Measurements from ENCODE around the gene ARHGAP24. TPM values are rescaled to one million over a fixed set of nuclear protein-coding genes. Genes with fewer than 3 reads are reported as not detected.
"Not testable (repeated sequence)": the region's sequence is repeated elsewhere in the genome, so short reads cannot be mapped to it uniquely, and the experiment has no call there.

The ARHGAP24 gene
- polyA plus RNA-seq, 3 donors, result 12.5 to 32.0 (median 18.8) TPM

GRCh38 chr4:85913931-85914694 is 439.2 kb downstream of the ARHGAP24 start:
- no peak for TF ChIP-seq CTCF (IDR thresholded peaks at IDR 0.05)
- no peak overlapping the region for H3K4me3 ChIP-seq (replicated peaks in 1 of 3; ENCODE audit: low read depth in 2 of 3, low read length in 3 of 3)
- H3K9me3 ChIP-seq (replicated peaks in 1 of 2; ENCODE audit: control insufficient read depth in 1 of 2, insufficient read depth in 1 of 2, low read length in 2 of 2), result no peaks in the 10 kb centered on the region
- H3K4me2 ChIP-seq (replicated peaks; ENCODE audit: extremely low read depth, low read length, poor library complexity, severe bottlenecking), result no peak overlapping the region
- no peak overlapping the region for H3K27ac ChIP-seq (ENCODE audit: low read depth in 1 of 2, low read length in 2 of 2)
- Mint-ChIP-seq H3K4me3 (no peak overlapping the region), H3K27ac (no peak overlapping the region), H3K36me3 (peaks cover 0 to 3% of the 10 kb centered on the region in 2 donors), H3K9me3 (peaks cover 0 to 4% (median 2%) of the 10 kb centered on the region in 7 donors), H3K27me3 (ENCODE audit: low read depth in 3 of 3) (no peaks in the 10 kb centered on the region), H3K4me1 (no peaks in the 10 kb centered on the region)
- intact Hi-C loops (cut with micrococcal nuclease), result no loop called here
- H3K27me3 ChIP-seq (ENCODE audit: control insufficient read depth in 2 of 2, insufficient read depth in 2 of 2, low read length in 2 of 2), result no peaks in the 10 kb centered on the region
- H3K79me2 ChIP-seq (ENCODE audit: insufficient read depth, low read length), result no peaks in the 10 kb centered on the region
- no peak overlapping the region for H2AFZ ChIP-seq (ENCODE audit: insufficient read depth, low read depth, low read length, poor library complexity, severe bottlenecking)
- H4K20me1 ChIP-seq (ENCODE audit: insufficient read depth, low read length), result peaks cover 49% of the 10 kb centered on the region
- no peaks in the 10 kb centered on the region for H3K4me1 ChIP-seq (ENCODE audit: control insufficient read depth in 1 of 2, insufficient read depth in 2 of 2, low read length in 2 of 2)
- no CpG with 5 or more reads among the region's 5 CpGs for WGBS (ENCODE audit: insufficient coverage)
- no peaks in the 10 kb centered on the region for H3K36me3 ChIP-seq (replicated peaks in 1 of 2; ENCODE audit: control insufficient read depth in 1 of 2, insufficient read depth in 2 of 2, low read length in 2 of 2)
- H3K9ac ChIP-seq (ENCODE audit: insufficient read depth, low read length, poor library complexity, severe bottlenecking), result no peak overlapping the region
- DNase-seq, result no peak

DNA sequence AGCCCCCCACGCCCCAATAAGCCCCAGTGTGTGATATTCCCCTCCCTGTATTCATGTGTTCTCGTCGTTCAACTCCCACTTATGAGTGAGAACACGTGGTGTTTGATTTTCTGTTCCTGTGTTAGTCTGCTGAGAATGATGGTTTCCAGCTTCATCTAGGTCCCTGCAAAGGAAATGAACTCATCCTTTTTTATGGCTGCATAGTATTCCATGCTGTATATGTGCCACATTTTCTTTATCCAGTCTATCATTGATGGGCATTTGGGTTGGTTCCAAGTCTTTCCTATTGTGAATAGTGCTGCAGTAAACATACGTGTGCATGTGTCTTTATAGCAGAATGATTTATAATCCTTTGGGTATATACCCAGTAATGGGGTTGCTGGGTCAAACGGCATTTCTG is 440.6 kb downstream of the ARHGAP24 start:
- H3K27ac Mint-ChIP-seq; H3K27me3 Mint-ChIP-seq (ENCODE audit: low read depth in 3 of 3); H3K9me3 Mint-ChIP-seq; H3K36me3 ChIP-seq (replicated peaks in 1 of 2; ENCODE audit: control insufficient read depth in 1 of 2, insufficient read depth in 2 of 2, low read length in 2 of 2); H3K27ac ChIP-seq (ENCODE audit: low read depth in 1 of 2, low read length in 2 of 2); H3K27me3 ChIP-seq (ENCODE audit: control insufficient read depth in 2 of 2, insufficient read depth in 2 of 2, low read length in 2 of 2); H3K4me3 ChIP-seq (replicated peaks in 1 of 3; ENCODE audit: low read depth in 2 of 3, low read length in 3 of 3); H3K4me1 ChIP-seq (ENCODE audit: control insufficient read depth in 1 of 2, insufficient read depth in 2 of 2, low read length in 2 of 2); H3K9ac ChIP-seq (ENCODE audit: insufficient read depth, low read length, poor library complexity, severe bottlenecking); H3K4me3 Mint-ChIP-seq; H2AFZ ChIP-seq (ENCODE audit: insufficient read depth, low read depth, low read length, poor library complexity, severe bottlenecking); intact Hi-C loops (cut with micrococcal nuclease); H3K79me2 ChIP-seq (ENCODE audit: insufficient read depth, low read length); H3K4me2 ChIP-seq (replicated peaks; ENCODE audit: extremely low read depth, low read length, poor library complexity, severe bottlenecking); H3K9me3 ChIP-seq (replicated peaks in 1 of 2; ENCODE audit: control insufficient read depth in 1 of 2, insufficient read depth in 1 of 2, low read length in 2 of 2); DNase-seq; H3K36me3 Mint-ChIP-seq; H3K4me1 Mint-ChIP-seq: not testable (repeated sequence)
- WGBS (ENCODE audit: insufficient coverage), result no CpG with 5 or more reads among the region's 6 CpGs
- peaks cover 44% of the 10 kb centered on the region for H4K20me1 ChIP-seq (ENCODE audit: insufficient read depth, low read length)

Measured in CD14-positive monocyte (primary cell).